ENCODE measurements around the gene LMNA. TPM values are rescaled to one million over a fixed set of nuclear protein-coding genes. Genes with fewer than 3 reads are reported as not detected.

Gene LMNA
- total RNA-seq, 1 donor from 2014 or later, result 141 TPM

- Mint-ChIP-seq H3K4me1 (ENCODE audit: unreplicated experiment) (peaks cover 52% of the 10 kb centered on the region), H3K4me3 (peak overlapping the region; percentile 78), H3K27ac (peak overlapping the region; percentile 98), H3K36me3 (no peaks in the 10 kb centered on the region), H3K9me3 (no peaks in the 10 kb centered on the region), H3K27me3 (no peaks in the 10 kb centered on the region)
- no peak for TF ChIP-seq CTCF (conservative IDR thresholded peaks at IDR 0.05)
- no peak for DNase-seq (ENCODE audit: extremely low spot score, unreplicated experiment)
These were observed 12.4 kb downstream of the LMNA start for GRCh38 chr1:156126630-156127534.

- no peaks in the 10 kb centered on the region for H3K36me3 Mint-ChIP-seq
- peak overlapping the region; percentile 42 for H3K4me3 Mint-ChIP-seq
- TF ChIP-seq CTCF (conservative IDR thresholded peaks at IDR 0.05), result no peak
- H3K4me1 Mint-ChIP-seq (ENCODE audit: unreplicated experiment), result peaks cover 41% of the 10 kb centered on the region
- H3K27me3 Mint-ChIP-seq, result no peaks in the 10 kb centered on the region
- no peaks in the 10 kb centered on the region for H3K9me3 Mint-ChIP-seq
- peak overlapping the region; percentile 98 for H3K27ac Mint-ChIP-seq
- DNase-seq (ENCODE audit: extremely low spot score, unreplicated experiment), result no peak
These were observed 13.8 kb downstream of the LMNA start for GRCh38 chr1:156128308-156128653.

GRCh38 chr1:156128654-156129597 lies 14.4 kb downstream of the LMNA start:
- peak overlapping the region; percentile 98 for H3K27ac Mint-ChIP-seq
- no peaks in the 10 kb centered on the region for H3K36me3 Mint-ChIP-seq
- no peak for DNase-seq (ENCODE audit: extremely low spot score, unreplicated experiment)
- no peak for TF ChIP-seq CTCF (conservative IDR thresholded peaks at IDR 0.05)
- H3K4me1 Mint-ChIP-seq (ENCODE audit: unreplicated experiment), result peaks cover 34% of the 10 kb centered on the region
- peak overlapping the region; percentile 42 for H3K4me3 Mint-ChIP-seq
- no peaks in the 10 kb centered on the region for H3K27me3 Mint-ChIP-seq
- no peaks in the 10 kb centered on the region for H3K9me3 Mint-ChIP-seq

- no peaks in the 10 kb centered on the region for H3K27me3 Mint-ChIP-seq
- peak overlapping the region; percentile 98 for H3K27ac Mint-ChIP-seq
- H3K36me3 Mint-ChIP-seq, result no peaks in the 10 kb centered on the region
- DNase-seq (ENCODE audit: extremely low spot score, unreplicated experiment), result peak; percentile 92
- H3K9me3 Mint-ChIP-seq, result no peaks in the 10 kb centered on the region
- peak overlapping the region; percentile 42 for H3K4me3 Mint-ChIP-seq
- peaks cover 30% of the 10 kb centered on the region for H3K4me1 Mint-ChIP-seq (ENCODE audit: unreplicated experiment)
- peak; percentile 97 for TF ChIP-seq CTCF (conservative IDR thresholded peaks at IDR 0.05)
These were observed 15.4 kb downstream of the LMNA start for GRCh38 chr1:156129687-156130577.

GRCh38 chr1:156130578-156130942 lies 16.0 kb downstream of the LMNA start:
- Mint-ChIP-seq H3K27ac (peak overlapping the region; percentile 98), H3K4me3 (no peak overlapping the region), H3K9me3 (no peaks in the 10 kb centered on the region), H3K27me3 (no peaks in the 10 kb centered on the region), H3K36me3 (no peaks in the 10 kb centered on the region), H3K4me1 (ENCODE audit: unreplicated experiment) (peaks cover 26% of the 10 kb centered on the region)
- no peak for DNase-seq (ENCODE audit: extremely low spot score, unreplicated experiment)
- peak; percentile 37 for TF ChIP-seq CTCF (conservative IDR thresholded peaks at IDR 0.05)

All from type B pancreatic cell (in vitro differentiated cells).